Measurements from ENCODE around the gene HOXD3. TPM values are rescaled to one million over a fixed set of nuclear protein-coding genes. Genes with fewer than 3 reads are reported as not detected.

The HOXD3 gene
- polyA plus RNA-seq, 3 donors: not detected

DNA sequence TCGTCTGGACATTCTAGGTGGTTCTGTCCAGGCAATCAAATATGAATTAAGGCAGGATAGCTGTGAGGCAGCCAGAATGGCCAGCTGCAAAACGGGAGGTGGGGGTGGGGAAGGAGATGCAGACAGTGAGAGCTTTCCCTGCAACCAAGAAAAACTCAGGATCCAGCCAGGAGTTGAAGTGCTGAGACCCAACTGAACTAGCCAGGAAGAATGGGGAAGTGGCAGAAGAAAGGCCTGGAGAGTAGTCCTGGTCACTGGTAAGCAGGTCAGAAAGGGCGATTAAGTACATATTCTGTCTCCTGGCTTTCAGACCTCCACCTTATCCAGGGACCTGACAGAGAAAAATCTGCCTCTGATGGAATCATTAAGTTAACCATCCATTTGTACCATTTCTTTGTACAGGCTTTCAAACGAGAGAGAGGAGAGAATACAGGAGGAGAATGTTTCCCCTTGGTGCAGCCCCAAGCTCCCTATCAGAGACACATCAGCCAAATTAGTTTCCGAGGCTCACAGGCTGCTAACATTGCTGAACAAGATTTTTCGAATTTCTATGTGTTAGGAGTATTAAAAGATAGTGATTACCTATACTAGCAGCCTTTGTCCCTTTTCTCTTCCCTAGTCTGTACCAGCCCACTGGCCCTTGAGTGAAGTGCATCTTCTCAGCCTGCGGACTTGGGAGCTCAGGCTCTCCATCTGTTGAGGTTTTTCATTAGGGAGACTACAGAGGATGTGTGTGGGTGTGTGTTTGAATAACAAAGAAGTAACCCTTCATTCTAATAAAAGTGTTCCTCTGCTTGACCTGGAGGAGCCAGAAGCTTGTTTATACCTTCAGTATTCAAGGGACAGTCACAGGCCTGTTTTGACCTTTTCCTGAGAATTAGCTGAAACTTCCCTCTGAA, 18.9 kb downstream of the HOXD3 start:
- H3K27me3 ChIP-seq (ENCODE audit: control insufficient read depth in 2 of 2, insufficient read depth in 2 of 2, low read length in 2 of 2): peaks cover 92 to 100% of the 10 kb centered on the region in 2 donors
- H3K27ac ChIP-seq (ENCODE audit: low read depth in 1 of 2, low read length in 2 of 2): no peak overlapping the region
- no peak overlapping the region for H3K27ac Mint-ChIP-seq
- peaks cover 97 to 100% (median 98%) of the 10 kb centered on the region in 3 donors for H3K27me3 Mint-ChIP-seq (ENCODE audit: low read depth in 3 of 3)
- no peak for DNase-seq
- H3K9me3 ChIP-seq (replicated peaks in 1 of 2; ENCODE audit: control insufficient read depth in 1 of 2, insufficient read depth in 1 of 2, low read length in 2 of 2): peaks cover 0 to 49% of the 10 kb centered on the region in 2 donors
- no peaks in the 10 kb centered on the region for H4K20me1 ChIP-seq (ENCODE audit: insufficient read depth, low read length)
- no peaks in the 10 kb centered on the region for H3K4me1 ChIP-seq (ENCODE audit: control insufficient read depth in 1 of 2, insufficient read depth in 2 of 2, low read length in 2 of 2)
- H3K4me2 ChIP-seq (replicated peaks; ENCODE audit: extremely low read depth, low read length, poor library complexity, severe bottlenecking): no peak overlapping the region
- peak overlapping the region in 1 of 2 donors; percentile 78 for H3K4me3 Mint-ChIP-seq
- WGBS (ENCODE audit: insufficient coverage): 17% methylated on average over 2 of the region's 7 CpGs
- intact Hi-C loops (cut with micrococcal nuclease): no loop called here
- no peak overlapping the region for H3K9ac ChIP-seq (ENCODE audit: insufficient read depth, low read length, poor library complexity, severe bottlenecking)
- H3K4me1 Mint-ChIP-seq: peaks cover 7% of the 10 kb centered on the region
- H3K79me2 ChIP-seq (ENCODE audit: insufficient read depth, low read length): no peaks in the 10 kb centered on the region
- no peaks in the 10 kb centered on the region for H3K36me3 ChIP-seq (replicated peaks in 1 of 2; ENCODE audit: control insufficient read depth in 1 of 2, insufficient read depth in 2 of 2, low read length in 2 of 2)
- no peaks in the 10 kb centered on the region for H3K36me3 Mint-ChIP-seq
- no peak overlapping the region for H2AFZ ChIP-seq (ENCODE audit: insufficient read depth, low read depth, low read length, poor library complexity, severe bottlenecking)
- TF ChIP-seq, protein P1, sequence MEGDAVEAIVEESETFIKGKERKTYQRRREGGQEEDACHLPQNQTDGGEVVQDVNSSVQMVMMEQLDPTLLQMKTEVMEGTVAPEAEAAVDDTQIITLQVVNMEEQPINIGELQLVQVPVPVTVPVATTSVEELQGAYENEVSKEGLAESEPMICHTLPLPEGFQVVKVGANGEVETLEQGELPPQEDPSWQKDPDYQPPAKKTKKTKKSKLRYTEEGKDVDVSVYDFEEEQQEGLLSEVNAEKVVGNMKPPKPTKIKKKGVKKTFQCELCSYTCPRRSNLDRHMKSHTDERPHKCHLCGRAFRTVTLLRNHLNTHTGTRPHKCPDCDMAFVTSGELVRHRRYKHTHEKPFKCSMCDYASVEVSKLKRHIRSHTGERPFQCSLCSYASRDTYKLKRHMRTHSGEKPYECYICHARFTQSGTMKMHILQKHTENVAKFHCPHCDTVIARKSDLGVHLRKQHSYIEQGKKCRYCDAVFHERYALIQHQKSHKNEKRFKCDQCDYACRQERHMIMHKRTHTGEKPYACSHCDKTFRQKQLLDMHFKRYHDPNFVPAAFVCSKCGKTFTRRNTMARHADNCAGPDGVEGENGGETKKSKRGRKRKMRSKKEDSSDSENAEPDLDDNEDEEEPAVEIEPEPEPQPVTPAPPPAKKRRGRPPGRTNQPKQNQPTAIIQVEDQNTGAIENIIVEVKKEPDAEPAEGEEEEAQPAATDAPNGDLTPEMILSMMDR (IDR thresholded peaks at IDR 0.05): no peak
- peaks cover 0 to 35% (median 15%) of the 10 kb centered on the region in 7 donors for H3K9me3 Mint-ChIP-seq
- no peak overlapping the region for H3K4me3 ChIP-seq (replicated peaks in 1 of 3; ENCODE audit: low read depth in 2 of 3, low read length in 3 of 3)

DNA sequence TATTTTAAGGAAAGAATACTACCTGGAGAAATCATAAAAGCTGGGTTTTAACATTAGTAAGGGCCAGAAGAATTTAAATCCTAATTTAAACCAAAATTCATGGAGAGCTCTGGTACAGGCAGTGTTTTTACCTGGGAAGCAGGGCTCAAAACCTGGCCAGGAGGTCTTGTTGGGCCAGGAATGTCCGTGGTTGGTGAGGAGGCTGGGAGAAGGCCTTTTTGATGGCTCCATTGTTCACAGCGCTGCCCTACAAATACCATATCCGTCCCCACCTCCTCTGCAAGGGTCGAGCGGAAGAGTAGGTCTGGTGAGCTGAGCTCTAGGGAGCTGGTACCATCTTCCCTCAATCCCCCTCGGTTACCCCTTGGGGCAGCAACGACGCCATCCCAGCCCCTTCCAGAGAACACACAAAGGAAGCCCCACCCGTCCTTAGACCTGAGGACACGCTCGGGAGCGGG, 20.5 kb downstream of the HOXD3 start:
- DNase-seq: no peak
- H4K20me1 ChIP-seq (ENCODE audit: insufficient read depth, low read length): no peaks in the 10 kb centered on the region
- H3K4me2 ChIP-seq (replicated peaks; ENCODE audit: extremely low read depth, low read length, poor library complexity, severe bottlenecking): no peak overlapping the region
- H3K4me3 ChIP-seq (replicated peaks in 1 of 3; ENCODE audit: low read depth in 2 of 3, low read length in 3 of 3): no peak overlapping the region
- Mint-ChIP-seq H3K27ac (no peak overlapping the region), H3K36me3 (no peaks in the 10 kb centered on the region), H3K4me1 (peaks cover 7% of the 10 kb centered on the region), H3K4me3 (peak overlapping the region in 1 of 2 donors; percentile 82), H3K27me3 (ENCODE audit: low read depth in 3 of 3) (peaks cover 91 to 98% (median 95%) of the 10 kb centered on the region in 3 donors), H3K9me3 (peaks cover 0 to 27% (median 9%) of the 10 kb centered on the region in 7 donors)
- intact Hi-C loops (cut with micrococcal nuclease): no loop called here
- 5% methylated on average over 10 of the region's 12 CpGs for WGBS (ENCODE audit: insufficient coverage)
- no peaks in the 10 kb centered on the region for H3K36me3 ChIP-seq (replicated peaks in 1 of 2; ENCODE audit: control insufficient read depth in 1 of 2, insufficient read depth in 2 of 2, low read length in 2 of 2)
- H3K4me1 ChIP-seq (ENCODE audit: control insufficient read depth in 1 of 2, insufficient read depth in 2 of 2, low read length in 2 of 2): no peaks in the 10 kb centered on the region
- no peak overlapping the region for H3K9ac ChIP-seq (ENCODE audit: insufficient read depth, low read length, poor library complexity, severe bottlenecking)
- no peak overlapping the region for H2AFZ ChIP-seq (ENCODE audit: insufficient read depth, low read depth, low read length, poor library complexity, severe bottlenecking)
- TF ChIP-seq, protein P1 (IDR thresholded peaks at IDR 0.05): no peak
- peaks cover 0 to 41% of the 10 kb centered on the region in 2 donors for H3K9me3 ChIP-seq (replicated peaks in 1 of 2; ENCODE audit: control insufficient read depth in 1 of 2, insufficient read depth in 1 of 2, low read length in 2 of 2)
- H3K79me2 ChIP-seq (ENCODE audit: insufficient read depth, low read length): no peaks in the 10 kb centered on the region
- no peak overlapping the region for H3K27ac ChIP-seq (ENCODE audit: low read depth in 1 of 2, low read length in 2 of 2)
- peaks cover 89 to 100% of the 10 kb centered on the region in 2 donors for H3K27me3 ChIP-seq (ENCODE audit: control insufficient read depth in 2 of 2, insufficient read depth in 2 of 2, low read length in 2 of 2)

All from CD14-positive monocyte (primary cell).